Activated CD8-positive, alpha-beta memory T cell treated with anti-CD3 and anti-CD28 coated beads, Interleukin-2, amount 50 U/mL, for 4 hours (primary cell): ENCODE data around the gene STAT5B.
"Not testable (repeated sequence)": the region's sequence is repeated elsewhere in the genome, so short reads cannot be mapped to it uniquely, and the experiment has no call there.

Experiments
- DNase-seq: peaks from one replicate; pipeline ENCODE4 v3.0.0-alpha.2; 2020

STAT5B gene

GRCh38 chr17:42192189-42193126, 83.7 kb downstream of the STAT5B start:
- DNase-seq = no peak

DNA sequence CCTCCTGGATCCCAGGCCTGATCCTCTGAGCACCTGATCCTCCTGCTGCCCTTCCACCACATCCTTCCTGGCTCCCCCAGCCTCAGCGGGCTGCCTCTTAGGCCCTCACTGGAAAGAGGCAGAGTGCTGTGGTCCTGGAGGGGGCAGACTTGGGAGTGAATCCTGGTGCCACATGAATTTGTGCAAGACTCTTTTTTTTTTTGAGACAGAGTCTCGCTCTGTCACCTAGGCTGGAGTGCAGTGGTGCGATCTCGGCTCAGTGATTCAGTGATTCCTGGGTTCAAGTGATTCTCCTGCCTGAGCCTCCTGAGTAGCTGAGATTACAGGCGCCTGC, 84.9 kb downstream of the STAT5B start:
- no peak for DNase-seq

DNA sequence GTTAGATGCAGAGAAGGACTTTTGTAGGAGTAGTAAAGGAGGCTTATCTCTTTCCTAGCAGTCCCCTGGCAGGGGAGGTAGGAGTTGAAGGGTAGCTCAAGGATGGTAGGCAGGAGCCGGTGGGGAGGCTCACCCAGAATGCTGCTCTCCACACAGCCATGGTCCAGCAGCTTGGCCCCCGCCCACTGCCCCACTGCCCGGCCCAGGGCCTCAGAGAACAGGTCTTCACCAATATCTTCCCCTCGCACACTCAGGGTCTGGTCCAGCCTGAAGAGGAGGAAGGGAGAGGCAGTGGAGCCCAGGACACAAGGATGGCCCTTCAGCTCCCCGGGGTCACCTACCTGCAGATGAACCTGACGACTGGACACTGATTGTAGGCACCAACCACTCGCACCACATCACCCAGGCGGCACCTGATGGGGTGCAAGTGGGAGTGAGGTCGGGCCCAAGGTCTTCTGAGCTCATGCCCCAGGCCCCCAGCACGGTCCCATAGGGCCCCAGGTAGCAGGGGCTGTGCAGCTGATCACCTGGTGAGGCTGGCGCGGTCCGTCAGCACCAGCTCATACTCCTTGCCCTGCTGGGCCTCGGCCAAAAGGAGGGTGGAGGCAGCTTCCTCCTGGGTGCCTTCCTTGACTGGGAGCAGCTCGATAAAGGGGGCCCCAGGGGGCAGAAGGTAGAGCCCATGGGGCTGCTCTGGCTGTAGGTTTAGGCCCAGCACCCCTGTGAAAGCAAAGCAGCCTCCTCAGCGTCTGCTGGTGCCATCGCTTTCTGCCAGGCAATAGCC, 85.5 kb downstream of the STAT5B start:
- no peak for DNase-seq

DNA sequence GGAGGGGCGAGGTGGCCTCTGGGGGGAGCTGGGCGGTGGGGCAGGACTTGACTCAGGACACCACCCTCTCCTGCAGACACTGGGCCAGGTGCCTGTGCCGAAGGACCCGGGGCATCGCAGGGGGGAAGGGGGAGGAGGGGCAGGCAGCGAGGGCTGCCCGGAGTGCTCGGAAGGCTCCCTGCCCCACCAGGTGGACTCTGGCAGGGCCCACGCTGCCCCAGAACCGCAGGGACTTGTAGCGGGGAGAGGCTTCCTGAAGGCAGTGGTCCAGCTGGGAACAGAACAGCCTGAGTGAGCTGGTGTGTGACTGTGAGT, 86.6 kb downstream of the STAT5B start:
- no peak for DNase-seq

GRCh38 chr17:42188749-42189650, 87.2 kb downstream of the STAT5B start:
- no peak for DNase-seq

DNA sequence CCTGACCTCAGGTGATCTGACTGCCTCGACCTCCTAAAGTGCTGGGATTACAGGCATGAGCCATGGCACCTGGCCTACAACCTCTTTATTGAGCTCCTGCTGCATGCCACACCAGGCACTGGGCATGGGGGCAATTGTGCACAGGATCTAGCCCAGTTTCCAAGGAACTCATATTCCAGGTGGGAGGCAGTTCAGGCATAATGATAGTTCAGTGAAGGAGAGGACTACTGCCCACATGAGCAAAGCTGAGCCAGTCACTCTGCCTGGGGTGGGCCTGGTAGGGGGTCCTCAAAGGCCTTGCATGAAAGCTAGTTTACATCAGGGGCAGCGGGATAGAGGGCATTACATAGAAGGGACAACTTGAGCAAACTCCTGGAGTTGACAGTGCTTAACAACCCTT, 88.4 kb downstream of the STAT5B start:
- no peak for DNase-seq

GRCh38 chr17:42186191-42186590, 90.0 kb downstream of the STAT5B start:
- not testable (repeated sequence) for DNase-seq

DNA sequence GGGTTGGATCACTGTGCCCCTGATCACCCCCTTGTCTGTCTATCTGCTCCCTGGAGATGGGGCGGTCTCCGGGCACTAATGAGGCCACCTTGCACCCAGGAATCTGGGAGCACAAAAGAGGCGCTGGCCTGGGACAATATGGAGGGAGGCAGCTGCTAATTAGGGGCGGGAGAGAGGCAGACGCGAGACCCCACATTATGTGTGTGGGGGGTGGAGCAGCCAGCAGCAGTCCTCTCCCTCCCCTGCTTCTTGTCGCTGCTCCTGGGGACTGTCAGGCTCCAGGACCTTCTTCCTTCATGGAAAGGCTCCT, 90.6 kb downstream of the STAT5B start:
- DNase-seq = no peak

DNA sequence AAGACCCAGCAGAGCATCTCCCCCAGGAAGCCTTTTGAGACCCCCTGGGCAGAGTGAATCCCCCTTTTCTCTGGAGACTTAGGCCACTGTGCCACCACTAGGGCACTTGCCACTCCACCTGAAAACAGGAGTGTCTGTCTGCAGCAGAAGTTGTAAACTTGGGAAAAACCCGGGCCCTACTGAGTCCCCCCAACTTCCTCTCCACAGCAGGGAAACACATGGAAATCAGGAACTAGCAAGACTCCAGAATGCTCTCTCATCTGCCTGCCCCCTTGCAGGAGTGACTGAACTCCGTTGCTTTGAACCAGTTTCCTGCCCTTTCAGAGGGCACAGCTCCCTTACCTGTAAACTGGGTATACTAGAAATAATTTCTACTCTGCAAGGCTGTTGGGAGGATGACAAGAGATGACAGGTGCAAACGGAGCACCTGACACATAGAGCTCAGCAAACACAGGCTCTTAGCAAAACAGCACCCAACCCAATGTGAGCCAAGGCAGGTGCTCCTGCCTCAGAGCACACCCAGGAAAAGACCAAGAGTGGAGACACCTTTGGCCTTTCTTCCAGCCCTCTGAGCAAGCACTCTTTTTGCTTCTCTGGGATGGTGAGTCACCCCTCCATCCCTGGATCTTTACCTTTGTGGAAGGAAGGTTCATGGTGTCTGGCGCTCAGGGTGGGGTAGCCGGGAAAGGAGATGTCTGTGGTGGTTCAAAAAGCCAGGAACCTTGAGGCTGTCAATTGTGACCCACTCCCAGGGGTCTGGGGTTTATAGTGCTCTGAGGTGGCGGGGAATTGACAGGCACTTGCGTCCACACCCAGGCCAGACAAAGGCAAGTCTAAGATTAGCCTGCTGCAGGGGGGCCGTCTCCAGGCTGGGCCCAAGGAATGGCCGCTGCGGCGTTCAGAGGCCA, 91.2 kb downstream of the STAT5B start, which contains the start of gene HCRT:
Gene HCRT, minus strand, starts transcription at position 740 of the 908 bp plus-strand sequence. Its CDS starts 87 bp downstream, at position 653.
- DNase-seq = no peak

GRCh38 chr17:42183741-42184711, 92.2 kb downstream of the STAT5B start:
- DNase-seq = peak; percentile 72

DNA sequence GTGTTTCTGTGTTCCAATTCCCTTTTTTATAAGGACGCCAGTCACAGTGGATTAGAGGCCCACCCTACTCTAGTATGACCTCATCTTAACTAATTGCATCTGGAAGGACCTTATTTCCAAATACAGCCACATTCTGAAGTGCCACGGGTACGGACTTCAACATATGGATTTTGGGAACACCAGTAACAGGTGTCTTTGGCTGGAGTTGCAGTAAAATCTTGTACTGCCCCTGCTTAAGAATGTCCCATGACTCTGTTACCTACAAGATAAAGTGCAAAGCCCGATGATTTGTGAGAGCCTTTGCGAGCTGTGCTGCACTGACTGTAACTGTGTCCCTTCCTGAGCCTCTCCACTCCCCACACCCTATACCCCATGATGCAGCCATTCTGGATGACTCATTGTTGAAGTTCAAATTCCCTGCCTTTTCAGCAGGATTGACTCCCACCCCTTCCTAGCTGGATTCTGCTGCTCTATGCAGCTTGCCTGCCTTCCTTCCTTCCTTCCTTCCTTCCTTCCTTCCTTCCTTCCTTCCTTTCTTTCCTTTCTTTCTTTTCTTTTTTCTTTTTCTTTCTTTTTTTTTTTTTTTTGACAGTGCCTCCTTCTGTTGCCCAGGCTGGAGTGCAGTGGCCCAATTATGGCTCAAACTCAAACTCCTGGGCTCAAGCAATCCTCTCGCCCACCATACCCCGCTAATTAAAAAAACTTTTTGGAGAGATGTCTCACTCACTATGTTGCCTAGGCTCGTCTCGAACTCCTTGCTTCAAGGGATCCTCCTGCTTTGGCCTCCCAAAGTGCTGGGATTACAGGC, 93.1 kb downstream of the STAT5B start:
- DNase-seq = no peak

DNA sequence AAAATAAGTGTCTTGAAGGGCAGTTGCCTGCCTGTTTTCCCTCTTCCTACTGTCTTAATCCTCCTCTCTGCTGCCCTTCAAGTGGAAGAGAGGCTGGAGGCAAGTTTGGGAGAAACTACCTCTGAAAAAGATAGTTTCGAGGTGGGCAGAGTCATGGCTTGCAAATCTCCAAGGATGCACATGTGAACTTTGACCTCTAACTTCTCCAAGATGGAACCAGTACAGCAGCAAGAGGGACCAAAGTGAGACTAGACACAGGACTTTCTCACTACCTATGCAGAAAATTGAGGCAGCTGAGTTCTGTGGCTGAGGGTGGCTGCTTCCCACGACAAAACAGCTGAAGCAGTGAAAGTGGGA, 94.4 kb downstream of the STAT5B start:
- no peak for DNase-seq

DNA sequence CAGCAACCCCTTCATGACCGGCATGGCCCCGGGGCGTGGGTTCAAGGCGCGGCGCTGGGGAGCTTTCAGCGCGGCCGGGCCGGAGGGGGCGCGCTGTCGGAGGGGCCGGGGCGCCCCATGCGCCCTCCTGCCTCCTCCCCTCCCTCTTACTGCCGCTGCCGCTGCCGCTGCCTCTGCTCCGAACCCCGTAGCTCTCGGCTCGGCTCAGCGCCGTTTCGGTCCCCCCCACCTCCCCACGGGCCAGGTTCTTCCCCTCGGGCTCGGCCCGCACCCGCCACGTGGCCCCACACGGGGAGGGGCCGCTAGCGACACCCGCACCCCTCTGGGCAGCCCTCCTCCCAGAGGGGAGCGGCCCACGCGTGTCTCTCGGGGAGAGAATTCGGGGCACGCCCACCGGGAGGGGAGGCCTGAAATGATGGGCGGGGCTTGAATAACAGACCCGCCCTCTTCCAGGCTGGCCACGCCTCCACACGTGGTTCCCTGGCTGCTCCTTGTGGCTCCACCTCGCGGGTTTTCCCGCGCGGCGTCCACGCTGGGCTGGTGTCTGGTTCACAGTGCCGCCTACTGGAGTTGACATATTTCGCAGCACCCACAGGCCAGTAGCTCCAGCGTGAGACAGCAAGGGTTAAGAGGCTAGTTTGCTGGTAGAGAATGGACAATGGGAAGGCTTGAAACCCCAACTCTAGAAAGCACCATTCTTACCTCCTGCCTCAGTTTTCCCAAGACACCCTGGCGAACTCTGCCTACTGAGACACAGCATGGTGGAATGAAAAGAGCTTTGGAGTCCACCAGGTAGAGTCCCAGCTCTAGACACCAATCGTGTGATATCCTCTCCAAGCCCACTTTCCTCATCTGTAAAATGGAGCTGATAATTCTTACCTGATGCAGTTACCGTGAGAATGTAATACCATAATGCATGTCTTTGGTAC, 95.0 kb downstream of the STAT5B start, which contains the start of gene KCNH4:
Gene KCNH4, minus strand, starts transcription at position 221 of the 929 bp plus-strand sequence. Its CDS starts 197 bp downstream, at position 24.
- DNase-seq = peak; percentile 84

DNA sequence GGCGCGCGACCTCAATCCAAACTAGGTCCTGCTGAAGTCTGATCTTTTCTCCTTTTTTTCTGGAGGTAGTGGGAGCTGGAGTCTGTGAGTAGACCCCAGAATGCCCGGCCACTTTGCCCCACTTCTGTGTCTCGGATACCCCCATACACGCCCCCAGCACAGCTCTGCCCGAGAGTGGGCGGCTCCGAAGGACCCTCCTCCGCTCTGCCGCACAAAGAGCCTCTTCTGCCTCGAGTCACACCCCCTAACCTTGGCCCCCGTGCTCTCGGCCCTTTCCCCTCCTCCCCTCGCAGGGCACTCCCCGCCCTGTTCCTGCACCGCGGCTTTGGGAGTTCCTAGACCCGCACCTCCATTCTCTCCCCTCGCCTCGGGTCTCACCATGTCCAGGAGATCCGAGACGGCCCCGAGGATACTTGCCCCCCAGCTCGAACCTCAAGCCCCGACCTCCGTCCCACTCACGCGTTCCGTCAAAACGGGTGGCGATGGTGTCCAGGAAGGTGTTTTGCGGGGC, 95.7 kb downstream of the STAT5B start:
- DNase-seq = no peak

GRCh38 chr17:42179911-42180410, 96.2 kb downstream of the STAT5B start:
- no peak for DNase-seq

GRCh38 chr17:42179335-42179734, 96.9 kb downstream of the STAT5B start:
- no peak for DNase-seq

GRCh38 chr17:42178817-42179216, 97.4 kb downstream of the STAT5B start:
- no peak for DNase-seq

- DNase-seq = no peak
Observed at GRCh38 chr17:42177684-42178083, 98.5 kb downstream of the STAT5B start.
